GM19240 (cell line): Measurements from ENCODE around the gene TLCD5.

ENCODE experiments used
- DNase-seq: peaks from one replicate; pipeline ENCODE4 v3.0.0; 2011; ENCODE audit warnings: low spot score; ENCODE audit not compliant: insufficient read length

TLCD5 gene

GRCh38 chr11:120378474-120378873 lies 53.4 kb downstream of the TLCD5 start:
- no peak for DNase-seq

- no peak for DNase-seq
Observed at GRCh38 chr11:120381401-120381800, 56.3 kb downstream of the TLCD5 start.
